ENCODE measurements around the gene ARSG. TPM values are rescaled to one million over a fixed set of nuclear protein-coding genes. Genes with fewer than 3 reads are reported as not detected.

ARSG gene
- total RNA-seq, 4 donors from 2014 or later: 1.4 to 8.2 (median 2.6) TPM

DNA sequence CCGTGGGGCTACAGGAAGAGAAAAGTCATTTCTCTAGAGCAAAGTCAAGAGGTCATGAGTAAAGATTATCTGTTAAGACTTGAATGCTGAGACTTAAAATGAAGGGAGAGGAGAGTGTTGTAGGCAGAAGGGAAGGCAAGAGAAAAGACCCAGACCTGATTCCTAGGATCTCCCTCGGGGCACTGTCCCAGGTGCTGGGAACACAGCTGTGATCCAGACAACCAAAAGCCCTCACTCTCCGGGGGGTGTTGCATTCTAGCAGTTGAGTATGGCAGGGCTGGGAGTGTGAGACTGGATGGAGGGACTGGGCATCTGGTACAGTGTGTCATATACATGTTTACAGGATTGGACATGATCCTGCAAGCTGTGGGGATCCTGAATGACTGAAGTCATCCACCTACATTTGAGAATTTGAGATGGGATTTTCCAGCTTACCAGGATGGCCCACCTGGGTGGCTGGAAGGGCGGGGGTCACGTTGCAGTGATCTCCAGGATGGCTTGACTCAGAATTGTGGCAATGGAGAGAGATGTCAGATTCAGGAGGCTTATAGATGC is 29.1 kb downstream of the ARSG start:
- DNase-seq (ENCODE audit: low spot score): no peak
- no peak for ATAC-seq (ENCODE audit: low FRiP score)
- no peak for TF ChIP-seq CTCF (IDR thresholded peaks at IDR 0.05)

- no peak for TF ChIP-seq CTCF (IDR thresholded peaks at IDR 0.05)
- ATAC-seq (ENCODE audit: low FRiP score) (no peak), DNase-seq (ENCODE audit: low spot score) (no peak)
Measured at GRCh38 chr17:68320943-68321555, 29.8 kb downstream of the ARSG start.

DNA sequence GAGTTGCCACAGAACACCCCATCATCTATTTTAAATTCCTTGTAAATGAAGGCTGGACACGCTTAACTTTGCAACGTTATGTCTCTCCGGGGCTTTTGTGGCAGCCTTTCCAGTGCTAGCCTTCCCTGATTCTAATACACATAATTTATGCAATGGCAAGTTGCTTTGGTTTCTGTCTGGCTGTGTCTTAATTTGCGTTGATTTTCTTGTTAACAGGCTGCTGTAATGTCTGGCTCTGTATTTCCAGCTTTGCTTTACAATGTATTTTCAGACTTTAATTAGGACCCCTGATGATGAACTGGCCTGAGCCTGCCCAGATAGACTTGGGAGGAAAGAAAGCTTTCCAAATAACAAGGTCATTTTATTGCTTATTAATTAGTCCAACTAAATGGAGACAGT is 30.3 kb downstream of the ARSG start:
- DNase-seq (ENCODE audit: low spot score): no peak
- TF ChIP-seq CTCF (IDR thresholded peaks at IDR 0.05): no peak
- no peak for ATAC-seq (ENCODE audit: low FRiP score)

DNA sequence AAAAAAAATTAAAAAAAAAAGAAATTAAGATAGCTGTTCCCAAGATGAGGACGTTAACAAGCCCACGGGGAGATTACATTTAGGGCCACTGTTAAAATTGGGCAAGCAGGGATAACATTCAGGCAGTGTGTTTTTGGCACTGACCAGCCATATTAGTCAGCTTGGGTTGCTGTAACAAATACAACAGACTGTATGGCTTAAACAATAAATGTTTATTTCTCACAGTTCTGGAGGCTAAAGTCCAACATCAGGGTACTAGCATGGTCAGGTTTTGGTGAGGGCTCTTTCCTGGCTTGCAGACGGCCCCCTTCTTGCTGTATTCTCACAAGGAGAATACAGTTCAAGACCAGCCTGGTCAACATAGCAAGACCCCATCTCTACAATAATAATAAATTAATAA is 31.3 kb downstream of the ARSG start:
- no peak for ATAC-seq (ENCODE audit: low FRiP score)
- no peak for DNase-seq (ENCODE audit: low spot score)
- no peak for TF ChIP-seq CTCF (IDR thresholded peaks at IDR 0.05)

DNA sequence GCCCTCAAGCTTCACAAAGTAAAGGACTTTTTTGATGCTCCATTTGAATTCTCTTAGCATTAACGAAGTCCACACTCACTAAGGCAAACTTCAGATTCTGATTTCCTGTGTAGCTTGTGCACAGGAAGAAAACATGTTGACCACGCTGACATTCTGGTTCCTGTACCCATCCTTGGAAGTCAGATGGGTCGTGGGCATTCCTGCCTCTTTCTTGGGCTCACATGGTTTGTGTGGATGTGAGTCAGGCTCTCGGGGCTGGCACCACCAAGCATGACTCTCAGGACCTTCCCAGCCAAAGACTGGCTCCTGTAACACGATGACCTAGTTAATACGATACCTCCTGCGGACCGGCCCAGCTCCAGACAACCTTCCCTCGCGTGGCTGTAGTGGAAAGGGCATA is 32.8 kb downstream of the ARSG start:
- ATAC-seq (ENCODE audit: low FRiP score): no peak
- DNase-seq (ENCODE audit: low spot score): no peak
- TF ChIP-seq CTCF (IDR thresholded peaks at IDR 0.05): no peak

DNA sequence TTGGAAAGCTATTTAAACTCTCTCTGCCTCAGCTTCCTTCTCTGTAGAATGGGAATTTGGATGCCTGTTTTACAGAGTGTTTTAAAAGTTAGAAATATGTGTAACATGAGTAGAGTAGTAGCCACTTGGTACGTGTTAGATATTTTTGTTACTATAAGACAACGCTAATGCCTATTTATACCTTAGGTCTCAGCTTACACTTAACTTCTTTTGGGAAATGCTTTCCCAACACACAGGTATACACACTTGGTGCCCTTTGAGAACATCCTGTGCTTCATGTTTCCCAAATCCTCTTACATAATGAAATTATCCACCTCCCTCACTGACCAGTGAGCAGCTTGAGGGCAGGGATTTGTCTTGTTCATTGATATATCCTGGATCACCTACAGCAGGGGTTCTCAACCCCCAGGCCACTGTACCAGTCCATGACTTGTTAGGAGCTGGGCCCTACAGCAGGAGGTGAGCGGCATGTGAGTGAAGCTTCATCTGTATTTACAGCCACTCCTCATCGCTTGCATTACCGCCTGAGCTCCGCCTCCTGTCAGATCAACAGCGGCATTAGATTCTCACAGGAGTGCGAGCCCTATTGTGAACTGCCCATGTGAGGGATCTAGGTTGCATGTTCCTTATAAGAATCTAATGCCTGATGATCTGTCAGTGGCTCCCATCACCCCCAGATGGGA is 33.5 kb downstream of the ARSG start:
- TF ChIP-seq CTCF (IDR thresholded peaks at IDR 0.05): no peak
- ATAC-seq (ENCODE audit: low FRiP score) (no peak), DNase-seq (ENCODE audit: low spot score) (no peak)

DNA sequence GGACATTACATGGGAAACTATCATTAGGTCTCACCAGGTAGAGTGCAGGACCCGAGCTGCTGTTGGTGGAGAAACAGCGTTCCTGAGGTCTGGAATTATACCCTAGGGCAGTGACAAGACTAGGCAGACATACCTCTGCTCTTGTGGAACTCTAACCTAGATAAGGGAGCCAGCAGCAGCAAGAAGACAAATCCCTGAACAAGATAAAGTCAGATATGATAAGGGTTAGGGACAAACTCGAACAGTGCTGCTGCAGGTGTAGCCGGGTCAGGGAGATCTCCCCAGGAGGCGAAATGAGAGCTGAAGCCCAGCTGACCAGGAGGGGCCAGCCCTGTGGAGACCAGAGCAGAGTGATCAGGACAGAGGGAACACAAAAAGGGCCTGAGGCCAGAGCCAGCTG is 34.7 kb downstream of the ARSG start:
- no peak for TF ChIP-seq CTCF (IDR thresholded peaks at IDR 0.05)
- ATAC-seq (ENCODE audit: low FRiP score): no peak
- DNase-seq (ENCODE audit: low spot score): no peak

All from omental fat pad (tissue), 4 donors.